ENCODE data around the gene SPRYD3.

GRCh38 chr12:53082637-53083175 is 3.5 kb upstream of the SPRYD3 start:
- no peak for TF ChIP-seq EZH2phosphoT487 (IDR thresholded peaks at IDR 0.05; ENCODE audit: borderline replicate concordance)
- no peak for TF ChIP-seq TCF7L2 (IDR thresholded peaks at IDR 0.05; ENCODE audit: borderline replicate concordance, extremely low read depth, insufficient read depth, insufficient read length)
- no peak for TF ChIP-seq CTCF (IDR thresholded peaks at IDR 0.05 in 2 of 3, conservative IDR thresholded peaks at IDR 0.05 in 1 of 3; ENCODE audit: borderline replicate concordance in 1 of 3, insufficient read depth in 1 of 3, low read depth in 2 of 3, low read length in 2 of 3)
- no peak for TF ChIP-seq EZH2 (IDR thresholded peaks at IDR 0.05)
- no peak for TF ChIP-seq SP1 (IDR thresholded peaks at IDR 0.05; ENCODE audit: low read depth)
- no peak for TF ChIP-seq POLR2A (IDR thresholded peaks at IDR 0.05; ENCODE audit: borderline replicate concordance, extremely low read depth, insufficient read depth, insufficient read length)
- no peak for TF ChIP-seq POLR2AphosphoS5 (IDR thresholded peaks at IDR 0.05; ENCODE audit: low read depth, low read length)
- TF ChIP-seq MAX (IDR thresholded peaks at IDR 0.05), result no peak
